HG02852 (cell line): Measurements from ENCODE around the gene MACF1.
"Not testable (repeated sequence)": the region's sequence is repeated elsewhere in the genome, so short reads cannot be mapped to it uniquely, and the experiment has no call there.

Experiments used
- ATAC-seq: cut with Tn5 transposase; IDR thresholded peaks from one replicate; pipeline ENCODE4 v1.9.1; 2021; ENCODE audit warnings: mild to moderate bottlenecking, moderate library complexity; ENCODE audit not compliant: unreplicated experiment

The MACF1 gene

DNA sequence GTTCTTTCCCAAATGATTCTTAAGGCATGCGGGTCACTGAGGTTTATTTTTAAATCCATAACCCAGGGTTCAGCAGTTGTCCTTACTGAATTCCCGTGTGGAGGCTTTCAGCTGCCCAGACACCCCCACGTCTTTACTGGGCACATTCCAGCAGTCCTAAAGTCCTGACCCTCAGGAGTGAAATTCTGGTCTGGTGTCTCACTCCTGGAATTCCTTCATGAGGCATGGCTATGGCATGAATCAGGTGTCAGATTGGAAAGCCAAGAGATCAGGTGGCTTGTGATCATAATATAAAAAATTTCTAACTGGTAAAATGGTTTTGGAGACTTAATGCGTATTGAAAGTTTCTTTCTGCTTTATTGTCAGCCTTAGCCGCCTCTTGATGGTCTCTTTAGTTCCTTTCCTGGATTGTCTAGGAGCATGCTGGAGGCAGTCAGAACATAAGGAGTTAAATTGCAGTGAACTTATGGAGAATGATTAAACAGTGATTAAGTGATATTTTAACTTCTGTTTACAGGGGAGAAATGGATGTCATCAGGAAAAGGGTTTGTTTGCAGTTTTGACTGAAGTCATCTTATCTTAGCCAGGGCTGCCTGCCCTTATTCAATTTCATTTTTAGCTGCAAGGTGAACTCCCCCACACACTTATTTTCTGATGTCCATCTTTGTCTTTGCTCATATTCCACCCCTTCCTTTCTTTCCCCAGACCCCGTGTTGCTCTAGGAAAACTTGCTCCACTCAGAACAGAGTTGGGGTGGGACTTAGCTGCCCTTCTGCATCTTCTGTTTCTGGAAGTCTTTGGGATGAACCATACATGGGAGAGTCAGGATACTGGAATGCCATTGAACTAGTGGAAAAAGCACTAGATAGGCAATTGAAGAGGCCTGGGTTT is 25.7 kb upstream of the MACF1 start:
- no peak for ATAC-seq

DNA sequence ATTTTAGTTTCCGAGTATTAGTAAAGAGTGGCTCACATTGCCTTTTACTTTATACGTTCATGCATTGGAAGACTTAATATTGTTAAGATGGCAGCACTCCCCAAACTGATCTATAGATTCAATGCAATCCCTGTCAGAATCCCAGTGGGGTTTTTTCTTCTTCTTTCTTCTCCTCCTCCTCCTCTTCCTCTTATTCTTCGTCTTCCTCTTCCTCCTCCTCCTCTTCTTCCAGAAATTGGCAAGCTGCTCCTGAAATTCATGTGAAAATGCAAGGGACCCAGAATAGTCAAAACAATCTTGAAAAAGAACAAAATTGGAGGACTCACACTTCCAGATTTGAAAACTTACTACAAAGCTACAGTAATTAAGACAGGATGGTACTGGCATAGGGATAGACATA is 23.2 kb upstream of the MACF1 start:
- no peak for ATAC-seq

DNA sequence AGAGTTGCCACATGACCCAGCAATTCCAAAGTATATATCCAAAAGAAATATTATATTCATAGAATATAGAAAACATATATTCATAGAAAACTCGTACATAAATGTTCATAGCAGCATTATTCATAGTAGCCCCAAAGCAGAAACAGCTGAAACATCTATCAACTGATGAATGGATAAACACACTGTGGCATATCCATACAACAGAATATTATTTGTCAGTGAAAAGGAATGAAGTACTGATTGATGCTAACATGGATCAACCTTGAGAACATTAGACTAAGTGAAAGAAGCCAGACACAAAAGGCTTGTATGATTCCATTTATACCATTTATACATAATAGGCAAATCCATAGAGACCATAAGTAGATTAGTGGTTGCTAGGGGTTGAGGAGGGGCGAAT is 21.7 kb upstream of the MACF1 start:
- no peak for ATAC-seq

DNA sequence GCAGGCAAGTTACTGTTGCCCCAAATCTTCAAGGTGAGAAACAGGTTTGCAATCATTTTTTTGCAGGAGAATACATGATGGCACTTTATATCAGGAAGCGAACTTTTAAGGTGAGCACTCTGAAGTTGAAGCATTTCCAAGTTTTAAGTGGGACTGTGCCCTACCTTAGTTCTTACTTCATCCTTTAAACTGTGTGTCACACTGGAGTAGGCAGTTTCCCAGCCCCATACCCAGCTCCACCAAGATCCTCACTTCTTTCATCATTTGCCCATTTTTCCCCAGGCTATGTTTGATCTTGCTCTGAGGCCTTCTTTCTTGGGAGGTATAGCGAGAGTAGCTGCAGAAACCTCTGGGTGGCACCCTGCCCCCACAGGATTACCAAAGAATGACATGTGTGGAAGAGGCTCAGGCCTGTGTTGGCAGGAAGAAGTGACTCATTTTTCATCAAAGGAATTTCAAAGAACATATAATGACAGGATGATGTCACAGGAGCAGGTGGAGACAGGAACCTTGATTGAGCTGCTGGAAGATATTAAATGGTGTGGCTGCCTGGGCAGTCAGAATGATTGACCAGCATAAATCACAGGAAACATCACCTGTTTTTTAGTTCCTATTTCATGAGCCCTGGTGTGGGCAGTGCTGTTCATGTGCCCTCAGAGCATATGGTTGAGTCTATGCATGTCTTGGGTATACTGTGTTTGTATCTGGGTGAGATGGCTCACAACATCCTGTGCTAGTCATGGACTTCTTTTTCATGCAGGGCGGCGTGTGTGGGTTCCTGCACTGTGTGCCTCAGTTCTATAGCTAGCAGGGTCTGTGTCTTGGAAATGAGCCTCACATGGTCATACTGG is 20.8 kb upstream of the MACF1 start:
- no peak for ATAC-seq

DNA sequence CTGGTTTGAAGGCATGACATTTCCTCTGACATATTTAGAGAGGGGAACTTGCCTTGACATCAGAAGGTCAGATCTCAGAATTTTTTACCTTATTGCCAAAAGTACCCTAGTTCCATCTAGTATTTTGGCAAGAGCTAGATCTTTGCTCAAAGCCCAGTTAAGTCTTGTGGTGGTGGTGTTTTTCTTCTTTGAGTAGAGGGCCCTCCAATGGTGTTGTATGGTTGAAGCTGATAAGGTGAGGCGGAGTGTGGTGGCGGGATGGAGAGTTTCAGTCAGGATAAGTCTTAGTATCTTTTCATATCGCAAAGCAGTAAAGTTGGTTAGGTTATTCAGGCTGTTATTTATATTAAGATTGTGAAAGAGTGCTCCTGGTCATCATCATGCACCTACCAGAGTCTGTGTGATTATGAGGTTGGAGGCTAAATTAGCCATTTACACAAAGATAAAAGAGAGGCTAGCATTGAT is 20.1 kb upstream of the MACF1 start:
- ATAC-seq = no peak

DNA sequence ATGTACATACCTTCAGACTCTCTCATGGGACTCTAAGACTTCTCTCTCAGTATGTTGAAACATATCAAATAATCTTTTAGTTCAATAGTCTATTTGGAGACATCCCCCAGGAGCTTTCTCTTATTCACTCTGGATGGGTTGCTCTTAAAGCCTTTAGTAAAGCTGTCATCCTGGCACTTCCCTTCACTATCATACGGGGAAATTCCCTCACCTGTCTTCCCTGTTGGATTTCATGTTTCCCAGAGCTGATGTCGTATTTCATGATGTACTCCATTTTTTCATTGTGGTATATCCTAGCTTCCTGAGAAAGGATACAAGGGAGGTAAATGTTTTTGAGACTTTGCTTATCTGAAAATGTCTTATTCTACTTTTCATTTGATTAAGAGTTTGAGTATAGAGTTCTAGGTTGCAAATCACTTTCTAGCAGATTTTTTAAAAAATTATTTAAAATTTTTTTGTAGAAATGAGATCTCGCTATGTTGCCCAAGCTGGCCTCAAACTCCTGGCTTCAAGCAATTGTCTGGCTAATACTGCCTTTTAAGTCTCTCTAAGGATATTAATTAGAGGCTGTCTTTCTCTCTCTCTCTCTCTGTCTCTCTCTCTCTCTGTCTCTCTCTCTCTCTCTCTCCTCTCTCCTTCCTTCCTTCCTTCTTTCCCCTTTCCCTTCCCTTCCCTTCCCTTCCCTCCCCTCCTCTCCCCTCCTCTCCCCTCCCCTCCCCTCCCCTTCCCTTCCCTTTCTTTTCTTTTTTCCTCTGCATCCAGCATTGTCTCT is 17.0 kb upstream of the MACF1 start:
- no peak for ATAC-seq

DNA sequence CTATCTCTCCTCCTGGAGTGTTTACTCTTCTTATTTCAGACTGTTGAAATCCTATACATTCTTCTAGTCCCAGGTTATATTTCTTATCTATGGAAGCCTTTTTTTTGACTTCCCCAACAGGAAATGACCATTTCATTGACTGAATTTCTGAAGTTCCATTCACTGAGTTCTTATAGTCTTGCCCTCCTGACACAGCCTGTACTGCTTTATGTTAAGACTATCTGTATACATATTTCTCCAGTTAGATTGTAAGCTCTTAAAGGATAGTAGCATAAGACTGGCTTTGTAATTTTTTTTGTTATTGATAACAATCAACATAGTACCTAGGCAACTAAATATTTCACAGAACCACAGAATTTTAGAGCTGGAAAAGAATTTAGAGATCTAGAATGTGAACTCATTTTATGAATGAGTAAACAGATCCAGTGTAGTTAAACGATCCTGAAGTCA is 14.9 kb upstream of the MACF1 start:
- ATAC-seq = no peak

DNA sequence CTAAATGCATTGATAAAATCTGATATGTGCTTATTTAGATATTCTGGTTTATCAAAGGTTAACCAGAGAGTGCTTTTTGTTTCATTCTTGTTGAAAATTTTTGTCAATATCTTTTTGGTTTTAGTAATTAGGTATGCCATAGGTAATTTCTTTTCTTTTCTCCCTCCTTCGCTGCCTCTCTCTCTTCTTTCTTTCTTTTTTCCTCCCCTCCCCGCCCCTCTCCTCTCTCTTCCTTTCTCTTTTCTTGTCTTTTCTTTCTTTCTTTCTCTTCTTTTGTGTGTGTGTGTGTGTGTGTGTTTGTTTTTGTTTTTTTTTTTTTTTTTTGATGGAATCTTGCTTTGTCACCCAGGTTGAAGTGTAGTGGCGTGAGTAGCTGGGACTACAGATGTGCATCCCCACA is 14.4 kb upstream of the MACF1 start:
- no peak for ATAC-seq

DNA sequence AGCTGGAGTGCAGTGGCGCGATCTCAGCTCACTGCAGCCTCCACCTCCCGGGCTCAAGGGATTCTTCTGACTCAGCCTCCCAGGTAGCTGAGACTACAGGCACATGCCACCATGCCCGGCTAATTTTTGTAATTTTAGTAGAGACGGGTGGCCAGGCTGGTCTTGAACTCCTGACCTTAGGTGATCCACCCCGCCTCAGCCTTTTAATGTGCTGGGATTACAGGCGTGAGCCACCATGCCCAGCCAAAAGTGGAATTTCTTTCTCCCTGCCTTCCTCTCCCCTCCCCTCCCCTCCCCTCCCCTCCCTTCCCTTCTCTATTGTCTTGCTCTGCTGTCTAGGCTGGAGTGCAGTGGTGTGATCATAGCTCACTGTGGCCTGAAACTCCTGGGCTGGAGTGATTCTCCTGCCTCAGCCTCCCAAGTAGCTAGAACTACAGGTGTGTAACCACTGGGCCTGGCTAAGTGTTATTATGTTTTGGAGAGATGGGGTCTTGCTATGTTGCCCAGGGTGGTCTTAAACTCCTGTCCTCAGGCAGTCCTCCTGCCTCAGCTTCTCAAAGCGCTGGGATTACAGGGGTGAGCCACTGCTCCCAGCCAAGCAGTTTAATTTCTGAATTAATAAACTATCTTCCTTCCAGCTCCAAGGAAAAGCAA is 10.0 kb upstream of the MACF1 start:
- ATAC-seq = no peak

DNA sequence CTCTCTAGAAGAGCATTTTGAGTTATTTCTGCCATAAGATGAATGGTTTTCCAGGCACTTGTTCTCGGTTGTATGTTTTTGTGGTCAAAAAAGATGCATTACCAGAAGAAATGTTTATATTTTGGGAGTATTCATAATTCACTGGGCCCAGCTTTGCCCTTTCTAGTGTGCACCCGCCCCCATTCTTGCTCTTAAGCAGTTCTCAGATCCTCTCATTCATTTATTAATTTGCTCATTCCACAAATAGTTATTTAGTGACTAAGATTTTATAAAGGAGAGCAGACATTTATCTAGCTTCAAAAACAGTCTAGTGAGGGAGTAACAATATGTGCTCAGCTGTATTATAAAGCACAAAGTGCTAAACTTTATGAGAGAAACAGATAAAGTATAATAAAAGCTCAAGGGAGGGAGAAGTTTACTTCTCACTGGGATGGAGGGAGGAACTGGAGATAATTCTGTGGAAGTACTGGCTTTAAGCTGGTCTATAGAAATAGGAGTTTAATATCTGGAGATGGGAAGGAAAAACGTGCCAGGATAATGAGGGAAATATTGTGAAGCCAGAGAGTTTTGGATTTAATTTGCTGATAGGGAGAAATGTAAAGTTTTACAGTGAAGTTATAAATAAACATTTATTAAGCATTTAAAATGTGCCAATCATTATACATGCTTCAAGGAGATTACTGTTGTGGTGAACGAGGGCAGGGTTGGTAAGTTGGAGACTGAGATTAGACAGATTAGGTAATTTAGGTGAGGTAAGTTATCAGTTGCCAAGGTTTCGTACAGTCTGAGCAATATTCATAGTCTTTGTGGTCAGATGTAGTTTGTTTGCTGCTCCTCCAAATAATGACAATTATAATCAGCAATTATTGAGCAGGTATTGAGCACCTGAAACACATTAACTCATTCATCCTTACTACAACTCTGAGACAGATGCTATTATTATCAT is 9.1 kb upstream of the MACF1 start:
- no peak for ATAC-seq

DNA sequence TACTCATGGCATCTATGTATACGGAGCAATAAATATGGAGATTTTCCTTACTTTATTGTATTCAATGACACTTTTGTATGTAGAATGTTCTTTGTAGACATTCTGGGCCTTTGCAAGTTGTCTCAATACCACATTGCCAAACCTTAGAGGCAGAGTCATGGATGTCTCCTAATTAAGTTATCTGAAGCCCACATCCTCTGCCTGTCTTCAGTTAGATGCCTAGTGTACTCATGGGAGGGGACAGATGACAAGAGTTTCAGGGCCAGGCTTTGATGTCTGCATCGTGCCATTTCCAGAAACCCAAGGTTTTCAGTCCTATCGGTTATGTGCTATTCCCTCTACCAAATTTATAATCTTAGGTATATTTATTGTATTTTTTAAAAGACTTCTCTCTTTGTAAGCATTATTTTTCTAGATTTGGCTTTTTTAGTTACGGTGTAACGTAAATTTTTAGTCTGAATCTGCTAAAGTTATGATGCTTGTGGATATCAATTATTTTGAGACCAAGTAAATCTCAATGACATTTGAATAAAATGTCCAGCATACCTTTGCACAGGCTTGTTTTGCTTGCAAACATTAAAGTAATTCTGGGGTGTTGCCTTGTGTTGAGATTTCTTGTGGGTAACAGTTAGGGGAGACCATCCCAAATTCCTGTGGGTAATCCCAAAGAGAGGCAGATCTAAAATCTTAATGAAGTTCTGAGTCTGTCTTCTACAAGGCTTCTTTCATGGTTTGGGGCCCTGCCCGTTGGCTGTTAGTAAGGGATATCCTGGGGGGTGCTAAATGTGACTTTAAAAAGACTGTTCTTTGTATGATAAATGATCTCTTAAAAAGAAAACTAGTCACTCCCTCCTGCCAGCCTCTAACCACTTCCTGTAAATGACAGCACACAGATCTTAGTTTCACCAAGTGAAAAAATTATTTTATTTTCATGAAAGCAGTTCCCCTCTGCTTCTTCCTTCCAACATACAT is 8.0 kb upstream of the MACF1 start:
- ATAC-seq = no peak

DNA sequence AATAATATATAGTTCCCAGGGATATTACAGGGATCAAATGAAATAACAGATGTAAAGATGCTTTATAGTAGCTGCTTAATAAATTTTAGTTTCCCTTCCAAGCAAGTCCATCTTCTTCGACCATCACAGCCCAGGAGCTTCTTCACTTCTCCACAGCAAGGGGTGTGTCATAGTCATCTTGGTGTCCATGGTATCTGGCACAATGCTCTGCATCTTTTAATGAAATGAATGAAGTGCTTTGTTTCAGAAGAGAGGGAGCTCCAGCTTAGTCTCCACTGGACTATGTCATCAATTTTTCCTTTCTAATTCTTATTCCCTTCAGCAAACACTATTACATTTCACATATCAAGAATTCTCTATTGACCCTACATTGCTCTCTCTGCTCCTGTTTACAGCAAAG is 4.9 kb upstream of the MACF1 start:
- ATAC-seq = no peak

DNA sequence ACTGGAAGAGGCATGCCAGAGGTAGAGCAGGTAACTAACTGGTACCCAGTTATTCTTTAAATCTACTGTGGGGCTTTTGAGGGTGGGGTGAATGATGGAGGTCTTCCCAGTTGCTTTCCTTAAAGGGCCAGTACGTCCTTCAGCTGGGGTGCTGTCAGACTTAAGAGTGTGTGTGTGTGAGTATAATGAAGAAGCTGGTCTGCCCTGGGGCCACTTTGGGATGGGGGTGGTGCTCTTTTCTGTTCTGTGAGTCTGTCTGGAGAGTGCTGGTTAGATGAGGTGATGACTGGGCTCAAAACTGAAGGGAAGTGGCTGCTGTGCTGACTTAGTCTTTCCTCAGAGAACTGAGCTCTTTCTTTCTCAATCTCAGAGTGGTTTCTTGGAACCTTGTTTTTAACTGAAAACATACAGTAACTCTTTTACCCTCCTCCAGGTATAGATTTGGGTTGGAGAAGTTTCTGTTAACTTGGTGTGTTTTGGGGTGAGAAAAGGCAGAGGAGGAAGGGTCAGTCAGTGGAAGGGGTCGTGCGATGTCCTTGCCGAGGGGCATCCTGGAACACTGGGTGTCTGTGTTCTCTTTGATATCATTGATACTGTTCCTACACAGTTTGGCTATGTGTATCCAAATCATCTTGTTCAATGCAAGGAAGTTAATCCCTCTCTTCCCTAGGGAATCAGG is 746 bp downstream of the MACF1 start:
- no peak for ATAC-seq

DNA sequence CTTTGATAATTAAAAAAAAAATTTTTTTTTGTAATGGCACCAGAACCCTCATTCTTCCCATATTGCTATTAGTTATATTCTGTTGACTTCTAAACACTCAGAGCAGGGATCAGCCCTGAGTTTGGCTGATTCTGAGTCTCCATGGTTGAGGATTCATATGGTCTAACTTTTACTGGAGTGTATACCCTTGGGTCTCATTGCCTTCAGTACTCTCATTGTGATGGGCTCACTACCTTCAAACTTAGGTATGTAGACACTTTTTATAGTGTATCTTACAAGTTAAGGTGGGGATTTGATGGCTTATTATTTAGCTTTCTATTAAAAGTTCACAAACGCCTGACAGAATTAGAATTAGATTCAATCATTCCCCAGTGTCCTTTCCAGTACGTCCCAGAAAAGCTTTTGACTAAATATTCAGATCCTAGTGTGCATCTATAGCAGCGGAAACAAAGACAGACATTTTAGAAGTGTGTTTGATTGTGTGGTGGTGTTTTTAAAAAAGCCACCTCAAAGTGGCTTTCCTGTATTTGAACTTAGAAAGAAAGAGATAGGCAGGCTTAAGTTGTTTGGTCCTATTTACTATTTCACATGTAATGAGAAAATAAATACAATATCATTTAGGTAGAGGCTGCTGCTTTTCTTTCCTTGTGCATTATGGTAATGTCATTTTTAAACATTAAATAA is 1.4 kb downstream of the MACF1 start:
- ATAC-seq = no peak

DNA sequence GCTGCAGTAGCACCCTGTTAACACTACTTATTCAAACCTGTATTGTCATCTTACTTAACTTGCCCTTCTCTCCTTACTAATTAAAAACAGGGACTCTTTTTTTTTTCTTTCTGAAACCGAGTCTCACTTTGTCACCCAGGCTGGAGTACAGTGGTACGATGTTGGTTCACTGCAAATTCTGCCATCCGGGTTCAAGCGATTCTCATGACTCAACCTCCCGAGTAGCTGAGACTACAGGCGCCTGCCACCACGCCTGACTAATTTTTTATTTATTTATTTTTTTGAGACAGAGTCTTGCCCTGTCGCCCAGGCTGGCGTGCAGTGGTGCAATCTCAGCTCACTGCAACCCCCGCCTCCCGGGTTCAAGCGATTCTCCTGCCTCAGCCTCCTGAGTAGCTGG is 3.9 kb downstream of the MACF1 start:
- not testable (repeated sequence) for ATAC-seq

DNA sequence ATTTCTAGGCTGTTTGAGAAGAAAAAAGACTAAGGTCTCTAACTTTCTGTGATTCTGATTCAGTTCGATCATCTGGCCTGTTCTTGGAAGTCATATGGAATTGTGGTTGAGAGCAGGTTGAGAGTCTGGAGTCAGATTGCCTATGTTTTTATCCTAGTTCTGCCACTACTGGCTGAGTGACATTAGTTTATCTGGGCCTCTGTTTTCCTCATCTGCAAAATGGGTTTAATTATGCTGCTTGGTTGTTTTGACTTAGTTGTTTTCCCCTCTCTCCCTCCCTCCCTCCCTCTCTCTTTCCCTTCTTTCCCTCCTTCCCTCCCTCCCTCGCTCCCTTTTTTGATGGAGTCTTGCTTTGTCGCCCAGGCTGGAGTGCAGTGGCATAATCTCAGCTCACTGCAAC is 6.2 kb downstream of the MACF1 start:
- no peak for ATAC-seq

DNA sequence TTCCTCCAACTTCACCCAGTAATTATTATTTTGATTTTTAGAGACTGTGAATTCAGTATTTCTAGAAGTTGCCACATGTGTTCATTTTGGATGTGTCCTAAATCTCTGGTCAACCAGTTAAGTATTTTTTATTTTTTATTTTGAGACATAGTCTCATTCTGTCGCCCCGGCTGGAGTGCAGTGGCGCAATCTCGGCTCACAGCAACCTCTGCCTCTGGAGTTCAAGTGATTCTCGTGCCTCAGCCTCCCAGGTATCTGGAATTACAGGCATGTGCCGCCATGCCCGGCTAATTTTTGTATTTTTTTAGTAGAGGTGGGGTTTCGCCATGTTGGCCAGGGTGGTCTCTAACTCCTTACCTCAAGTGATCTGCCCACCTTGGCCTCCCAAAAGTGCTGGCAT is 8.0 kb downstream of the MACF1 start:
- no peak for ATAC-seq
